HG03039 (cell line): ENCODE results near the gene ANKRD24.
"Not testable (repeated sequence)": the region's sequence is repeated elsewhere in the genome, so short reads cannot be mapped to it uniquely, and the experiment has no call there.

ENCODE experiments used
- ATAC-seq: cut with Tn5 transposase; IDR thresholded peaks from one replicate; pipeline ENCODE4 v1.9.1; 2021; ENCODE audit warnings: mild to moderate bottlenecking, moderate library complexity; ENCODE audit not compliant: unreplicated experiment

The ANKRD24 gene

GRCh38 chr19:4229179-4229931 is 46.9 kb downstream of the ANKRD24 start, which contains the start of gene EBI3:
Gene EBI3 (plus strand): TSS chr19:4229523. CDS start chr19:4229551, 28 bp downstream.
- ATAC-seq, result peak; percentile 50

- not testable (repeated sequence) for ATAC-seq
Measured at GRCh38 chr19:4230237-4230636, 47.7 kb downstream of the ANKRD24 start.

- not testable (repeated sequence) for ATAC-seq
Measured at GRCh38 chr19:4231521-4231920, 49.0 kb downstream of the ANKRD24 start.

- not testable (repeated sequence) for ATAC-seq
Measured at GRCh38 chr19:4232139-4232538, 49.6 kb downstream of the ANKRD24 start.

GRCh38 chr19:4232614-4233281 is 50.3 kb downstream of the ANKRD24 start:
- ATAC-seq, result no peak

- ATAC-seq, result no peak
Measured at GRCh38 chr19:4233282-4233853, 50.9 kb downstream of the ANKRD24 start.

- ATAC-seq, result no peak
Measured at GRCh38 chr19:4234142-4234861, 51.8 kb downstream of the ANKRD24 start.

- no peak for ATAC-seq
Measured at GRCh38 chr19:4234862-4235201, 52.3 kb downstream of the ANKRD24 start.

GRCh38 chr19:4237510-4237909 is 55.0 kb downstream of the ANKRD24 start:
- not testable (repeated sequence) for ATAC-seq

- ATAC-seq, result no peak
Measured at GRCh38 chr19:4238831-4239230, 56.3 kb downstream of the ANKRD24 start.

GRCh38 chr19:4241824-4242430 is 59.4 kb downstream of the ANKRD24 start:
- no peak for ATAC-seq

GRCh38 chr19:4245938-4246337 is 63.4 kb downstream of the ANKRD24 start:
- not testable (repeated sequence) for ATAC-seq

- peak; percentile 82 for ATAC-seq
Measured at GRCh38 chr19:4246767-4247593, 64.5 kb downstream of the ANKRD24 start, which contains the start of gene YJU2. Gene YJU2 (plus strand): TSS chr19:4247080. CDS start chr19:4247147, 67 bp downstream.

GRCh38 chr19:4256563-4256962 is 74.1 kb downstream of the ANKRD24 start:
- no peak for ATAC-seq

- no peak for ATAC-seq
Measured at GRCh38 chr19:4257025-4257424, 74.5 kb downstream of the ANKRD24 start.

- ATAC-seq, result no peak
Measured at GRCh38 chr19:4258181-4258580, 75.7 kb downstream of the ANKRD24 start.

GRCh38 chr19:4260613-4261191 is 78.2 kb downstream of the ANKRD24 start:
- no peak for ATAC-seq

GRCh38 chr19:4264812-4265211 is 82.3 kb downstream of the ANKRD24 start:
- no peak for ATAC-seq

GRCh38 chr19:4266253-4267000 is 83.9 kb downstream of the ANKRD24 start:
- no peak for ATAC-seq
